IMR-90 (cell line): ENCODE results near the gene VEZT. TPM values are rescaled to one million over a fixed set of nuclear protein-coding genes. Genes with fewer than 3 reads are reported as not detected.

ENCODE experiments used
- ATAC-seq: fragments of 200-7000 bp; cut with Tn5 transposase; 2 replicates; pipeline ENCODE4 v1.9.1; 2020; ENCODE audit warnings: low read depth, mild to moderate bottlenecking, moderate library complexity
- BruUV-seq: library from RNA; stranded (reverse); fragments of 400-500 nt; replicated peaks from 2 replicates; lab custom pipeline; 2021; lab: Mats Ljungman, UMichigan
- CTCF ChIA-PET: fragments of 300-600 bp; formaldehyde crosslinking; extraction: SDS; loops from one replicate; lab custom pipeline; 2021; ENCODE audit warnings: antibody characterized with exemption; lab: Yijun Ruan, JAX
- POLR2A ChIA-PET: fragments of 300-600 bp; sonication (Branson Sonifier 250); formaldehyde crosslinking; loops from one replicate; lab custom pipeline; 2022; ENCODE audit warnings: antibody characterized with exemption; ENCODE audit not compliant: unreplicated experiment; lab: Charles Lee
- DNase-seq: peaks from one replicate; pipeline ENCODE4 v3.0.0; 2013
- H2AFZ ChIP-seq: replicated peaks from 2 replicates; pipeline ENCODE3; 2013; ENCODE audit warnings: low read length, mild to moderate bottlenecking; ENCODE audit not compliant: poor library complexity
- H2AK5ac ChIP-seq: 2 replicates; pipeline ENCODE4 v1.6.1; 2013; ENCODE audit warnings: low read depth, low read length, inconsistent platforms
- H2AK9ac ChIP-seq: replicated peaks from 2 replicates; pipeline ENCODE3; 2013; ENCODE audit warnings: mild to moderate bottlenecking, low read depth, low read length, moderate library complexity; ENCODE audit not compliant: poor library complexity
- H2BK120ac ChIP-seq: 2 replicates; pipeline ENCODE4 v1.6.1; 2013; ENCODE audit warnings: low read depth, low read length, inconsistent platforms
- H2BK15ac ChIP-seq: 3 replicates; pipeline ENCODE4 v1.6.1; 2013; ENCODE audit warnings: low read depth, low read length, inconsistent platforms
- H2BK20ac ChIP-seq: 2 replicates; pipeline ENCODE4 v1.6.1; 2013; ENCODE audit warnings: low read depth, mild to moderate bottlenecking, inconsistent platforms, low read length, moderate library complexity
- H2BK5ac ChIP-seq: 2 replicates; pipeline ENCODE4 v1.6.1; 2013; ENCODE audit warnings: mild to moderate bottlenecking, low read depth, low read length, inconsistent platforms; ENCODE audit not compliant: poor library complexity, severe bottlenecking
- H3K14ac ChIP-seq: replicated peaks from 2 replicates; pipeline ENCODE4 v1.6.1; 2013; ENCODE audit warnings: low read depth, low read length, inconsistent platforms
- H3K18ac ChIP-seq: 2 replicates; pipeline ENCODE4 v1.6.1; 2013; ENCODE audit warnings: low read depth, low read length, control low read depth
- H3K23ac ChIP-seq: 2 replicates; pipeline ENCODE4 v1.6.1; 2013; ENCODE audit warnings: low read depth, low read length, inconsistent platforms
- H3K27ac ChIP-seq: 2 replicates; pipeline ENCODE4 v1.5.1; 2013; ENCODE audit warnings: mild to moderate bottlenecking, control low read depth, low read length; ENCODE audit not compliant: insufficient read depth
- H3K27me3 ChIP-seq: 2 replicates; pipeline ENCODE4 v1.6.1; 2013; ENCODE audit warnings: low read length; ENCODE audit not compliant: control insufficient read depth, insufficient read depth
- H3K36me3 ChIP-seq: 2 replicates; pipeline ENCODE4 v1.6.1; 2013; ENCODE audit warnings: low read length, mixed read lengths; ENCODE audit not compliant: control insufficient read depth, insufficient read depth
- H3K4ac ChIP-seq: 2 replicates; pipeline ENCODE4 v1.6.1; 2013; ENCODE audit warnings: low read depth, low read length, inconsistent platforms
- H3K4me1 ChIP-seq: 2 replicates; pipeline ENCODE4 v1.6.1; 2013; ENCODE audit warnings: low read length, mixed read lengths; ENCODE audit not compliant: control insufficient read depth, insufficient read depth
- H3K4me2 ChIP-seq: 2 replicates; pipeline ENCODE4 v1.6.1; 2013; ENCODE audit warnings: low read depth, mild to moderate bottlenecking, control low read depth, low read length, moderate library complexity
- H3K4me3 ChIP-seq: 2 replicates; pipeline ENCODE4 v1.5.1; 2013; ENCODE audit warnings: low read depth, mild to moderate bottlenecking, control low read depth, low read length, moderate library complexity; ENCODE audit not compliant: insufficient read depth
- H3K56ac ChIP-seq: 2 replicates; pipeline ENCODE4 v1.6.1; 2013; ENCODE audit warnings: low read length, inconsistent platforms; ENCODE audit not compliant: insufficient read depth; ENCODE audit errors: extremely low read depth
- H3K79me1 ChIP-seq, 2 experiments: 2 replicates each; pipeline ENCODE4 v1.6.1; 2013; ENCODE audit warnings: low read length in 2 of 2, inconsistent platforms in 1 of 2, low read depth in 1 of 2
- H3K9ac ChIP-seq: 2 replicates; pipeline ENCODE4 v1.6.1; 2013; ENCODE audit warnings: low read depth, low read length, control low read depth
- H3K9me1 ChIP-seq: 2 replicates; pipeline ENCODE4 v1.6.1; 2013; ENCODE audit warnings: low read length, inconsistent platforms; ENCODE audit not compliant: insufficient read depth
- H3K9me3 ChIP-seq: 2 replicates; pipeline ENCODE4 v1.6.1; 2013; ENCODE audit warnings: low read length; ENCODE audit not compliant: control insufficient read depth, insufficient read depth
- H4K20me1 ChIP-seq: 2 replicates; pipeline ENCODE4 v1.6.1; 2013; ENCODE audit warnings: low read length, inconsistent platforms; ENCODE audit not compliant: insufficient read depth
- H4K5ac ChIP-seq: 2 replicates; pipeline ENCODE4 v1.6.1; 2013; ENCODE audit warnings: mild to moderate bottlenecking, low read depth, low read length, control low read depth
- H4K8ac ChIP-seq, 2 experiments: 2 replicates each; pipeline ENCODE4 v1.6.1; 2013; ENCODE audit warnings: low read depth in 2 of 2, low read length in 2 of 2, control low read depth in 1 of 2, inconsistent platforms in 1 of 2
- H4K91ac ChIP-seq: 2 replicates; pipeline ENCODE4 v1.6.1; 2013; ENCODE audit warnings: low read depth, low read length, inconsistent platforms; ENCODE audit not compliant: insufficient read depth
- BHLHE40 ChIP-seq: fragments of 150-350 bp; IDR thresholded peaks from 2 replicates; pipeline ENCODE4 v1.6.1; 2016; ENCODE audit warnings: mild to moderate bottlenecking, low read depth, low read length
- CEBPB ChIP-seq: IDR thresholded peaks from 2 replicates; pipeline ENCODE4 v1.6.1; 2012; ENCODE audit warnings: low read depth, low read length, improper control_type of control experiment
- FOS ChIP-seq: fragments of 150-350 bp; IDR thresholded peaks from 2 replicates; pipeline ENCODE4 v1.6.1; 2016; ENCODE audit warnings: low read depth, low read length
- MAFK ChIP-seq: IDR thresholded peaks from 2 replicates; pipeline ENCODE4 v1.6.1; 2012; ENCODE audit warnings: low read depth, low read length, improper control_type of control experiment
- MAZ ChIP-seq: IDR thresholded peaks from 2 replicates; pipeline ENCODE4 v1.6.1; 2012; ENCODE audit warnings: low read depth, mild to moderate bottlenecking, low read length, improper control_type of control experiment, moderate library complexity, borderline replicate concordance
- NFE2L2 ChIP-seq: fragments of 150-350 bp; IDR thresholded peaks from 2 replicates; pipeline ENCODE4 v1.6.1; 2016; ENCODE audit warnings: low read depth, mild to moderate bottlenecking, low read length
- POLR2A ChIP-seq: IDR thresholded peaks from 2 replicates; pipeline ENCODE4 v1.6.1; 2012; ENCODE audit warnings: mild to moderate bottlenecking, low read depth, low read length
- RAD21 ChIP-seq: IDR thresholded peaks from 2 replicates; pipeline ENCODE4 v1.6.1; 2012; ENCODE audit warnings: low read length, improper control_type of control experiment
- RCOR1 ChIP-seq: IDR thresholded peaks from 2 replicates; pipeline ENCODE4 v1.6.1; 2012; ENCODE audit warnings: mild to moderate bottlenecking, low read length, improper control_type of control experiment; ENCODE audit not compliant: insufficient replicate concordance
- RFX5 ChIP-seq: IDR thresholded peaks from 2 replicates; pipeline ENCODE4 v1.8.0; 2012; ENCODE audit warnings: low read depth, mild to moderate bottlenecking, low read length, moderate library complexity
- WGBS, 2 experiments: methylation state at CpG; one replicate each; pipeline versions ENCODE4 v1.1.5 to v1.1.7; 2013; ENCODE audit warnings: missing lambda C conversion rate in 2 of 2; ENCODE audit not compliant: insufficient read length in 1 of 2; ENCODE audit errors: extremely low coverage in 2 of 2; 5-methylcytosine and 5-hydroxymethylcytosine counted together
- dilution Hi-C: fragments of 300-500 bp; cut with HindIII; formaldehyde crosslinking; loops from one replicate; pipeline ENCODE4 v1.14.3; 2018; ENCODE audit warnings: low sequenced_read_pairs; ENCODE audit not compliant: unreplicated experiment
- in situ Hi-C: fragments of 300-500 bp; cut with MboI; formaldehyde crosslinking; loops from 3 replicates; pipeline ENCODE4 v1.14.3; 2019; ENCODE audit warnings: low sequenced_read_pairs, inconsistent platforms, mixed read lengths
- intact Hi-C: fragments of 100-400 bp; cut with micrococcal nuclease; formaldehyde crosslinking; loops from 2 replicates; pipeline ENCODE4 v1.10.0; 2022
- polyA plus RNA-seq, 3 experiments: library from polyadenylated mRNA; depleted of rRNA; stranded (reverse); fragments of >200 nt; gene quantifications; 2 replicates each; pipeline ENCODE4 v1.2.3, GENCODE V29; 2012; ENCODE audit warnings: low replicate concordance in 1 of 3
- total RNA-seq: library from RNA; depleted of rRNA; stranded (reverse); fragments of >200 nt; gene quantifications from 2 replicates; pipeline ENCODE4 v1.2.3, GENCODE V29; 2012

VEZT gene
- total and polyA plus RNA-seq, 2 of the 4 experiments (the other 2 are of a cell fraction) = 54.5 to 90.2 TPM

GRCh38 chr12:95169368-95169767, 48.2 kb upstream of the VEZT start:
- Histone ChIP-seq H3K79me1 (peaks cover 3 to 14% of the 10 kb centered on the region in 2 experiments; a peak in 2 of 4 replicates), H4K20me1 (no peaks in the 10 kb centered on the region), H2BK20ac (no peak overlapping the region), H2BK15ac (no peak overlapping the region), H3K36me3 (no peaks in the 10 kb centered on the region; the same call in 1 of the 2 replicates), H3K18ac (no peak overlapping the region), H3K9me3 (no peaks in the 10 kb centered on the region), H2AFZ (no peak overlapping the region), H2BK5ac (peak overlapping the region; percentile 49), H3K4me2 (peak overlapping the region; percentile 4; the same call in 1 of the 2 replicates), H3K4ac (no peak overlapping the region), H3K4me1 (peaks cover 4% of the 10 kb centered on the region), H3K23ac (no peak overlapping the region), H3K27me3 (no peaks in the 10 kb centered on the region), H2AK5ac (no peak overlapping the region), H2AK9ac (no peak overlapping the region), H3K27ac (no peak overlapping the region), H4K91ac (no peak overlapping the region), H4K8ac (no peak overlapping the region), H3K9me1 (peaks cover 3% of the 10 kb centered on the region; the same call in 1 of the 2 replicates), H3K14ac (no peak overlapping the region), H3K9ac (no peak overlapping the region), H2BK120ac (no peak overlapping the region), H3K56ac (no peak overlapping the region), H4K5ac (no peak overlapping the region), H3K4me3 (no peak overlapping the region)
- no peak for TF ChIP-seq RCOR1
- TF ChIP-seq POLR2A = no peak
- TF ChIP-seq RFX5 = no peak
- TF ChIP-seq MAZ = no peak; the same call in 1 of the 2 replicates
- no peak for TF ChIP-seq MAFK
- TF ChIP-seq NFE2L2 = no peak
- TF ChIP-seq CEBPB = peak; percentile 21; the same call in 1 of the 2 replicates
- TF ChIP-seq BHLHE40 = peak; percentile 38
- 0 out of 2 replicates have a peak, but pooled peaks have one; percentile 6 for TF ChIP-seq RAD21
- TF ChIP-seq FOS = peak; percentile 83; the same call in 1 of the 2 replicates
- dilution Hi-C loops = no loop called here
- ATAC-seq (peak; percentile 90), DNase-seq (peak; percentile 92)
- no TSS peak for BruUV-seq
- ChIA-PET POLR2A (no interaction called here), CTCF (no interaction called here)
- in situ Hi-C loops = no loop called here
- intact Hi-C loops = loop anchor here (5.0 kb wide), 2 partner anchors 48 to 363 kb away; partner anchors contain the start of genes FGD6 and VEZT
- no CpG with 5 or more reads among the region's 4 CpGs for WGBS, 2 experiments
